Kidney (tissue), 14 donors: ENCODE data around the gene EPHB1. TPM values are rescaled to one million over a fixed set of nuclear protein-coding genes. Genes with fewer than 3 reads are reported as not detected.

Experiments
- DNase-seq, 5 donors: peaks; one replicate each; pipeline ENCODE4 v3.0.0-alpha.2; 2013 to 2020
- FAIRE-seq: peaks from 2 replicates; lab custom pipeline; 2012; peaks lifted over from hg19 to GRCh38; lab: Jason Lieb, UNC
- H3K27ac ChIP-seq, 2 donors: one replicate each; pipeline ENCODE4 v1.7.0; 2013; ENCODE audit warnings: low read depth in 2 of 2, low read length in 2 of 2, inconsistent platforms in 1 of 2
- H3K27me3 ChIP-seq: one replicate; pipeline ENCODE4 v1.7.1; 2013; ENCODE audit warnings: low read length, inconsistent platforms; ENCODE audit not compliant: control insufficient read depth, insufficient read depth
- H3K36me3 ChIP-seq, 3 donors: one replicate each; pipeline versions ENCODE4 v1.7.0 to v1.7.1; 2013; ENCODE audit warnings: low read length in 3 of 3, control low read depth in 1 of 3, inconsistent platforms in 1 of 3; ENCODE audit not compliant: insufficient read depth in 3 of 3, control insufficient read depth in 2 of 3
- H3K4me1 ChIP-seq, 3 donors: one replicate each; pipeline versions ENCODE4 v1.7.0 to v1.7.1; 2013; ENCODE audit warnings: low read length in 3 of 3, inconsistent platforms in 1 of 3, low read depth in 1 of 3; ENCODE audit not compliant: control insufficient read depth in 2 of 3, insufficient read depth in 2 of 3
- H3K4me3 ChIP-seq, 3 donors: one replicate each; pipeline versions ENCODE4 v1.7.0 to v1.8.1; 2013; ENCODE audit warnings: low read length in 3 of 3, control low read depth in 1 of 3, inconsistent platforms in 1 of 3
- H3K9ac ChIP-seq, 3 donors: one replicate each; pipeline versions ENCODE4 v1.7.0 to v1.7.1; 2013; ENCODE audit warnings: low read length in 3 of 3, control low read depth in 1 of 3, inconsistent platforms in 1 of 3
- H3K9me3 ChIP-seq, 3 donors: one replicate each; pipeline versions ENCODE4 v1.7.0 to v1.7.1; 2013; ENCODE audit warnings: low read length in 3 of 3, control low read depth in 1 of 3, inconsistent platforms in 1 of 3; ENCODE audit not compliant: control insufficient read depth in 2 of 3, insufficient read depth in 1 of 3
- intact Hi-C: fragments of 100-400 bp; cut with DNase I; formaldehyde crosslinking; loops from one replicate; pipeline ENCODE4 v1.11.1; 2022
- polyA plus RNA-seq: library from polyadenylated mRNA; stranded (reverse); fragments of 350-450 nt; fragmentation: Illumina TruSeq; extraction: RNeasy Lipid Tissue Mini Kit (QIAGEN cat#74804); gene quantifications from one replicate; pipeline ENCODE4 v1.2.3, GENCODE V29; 2014; ENCODE audit warnings: low read depth, low replicate concordance; ENCODE audit not compliant: insufficient read depth
- total RNA-seq: library from RNA; stranded (reverse); fragmentation: NEBNext Ultra II Directional; extraction: Animal tissue kit (Norgen Biotek cat#: 25700); gene quantifications from one replicate; pipeline ENCODE4 v1.2.1, GENCODE V29; 2021
- TF ChIP-seq, protein P1 (sequence below): IDR thresholded peaks from 3 replicates; pipeline ENCODE4 v1.5.1; 2012; ENCODE audit warnings: mild to moderate bottlenecking, moderate library complexity, borderline replicate concordance; ENCODE audit not compliant: insufficient read depth; ENCODE audit errors: extremely low read depth
- donor health status: control.
- donor health status: control.
- donor health status: control.
- donor health status: control.
- donor health status: control.
- donor health status: DM: yes; HTN: yes; CAD: no.
- donor health status: Normal renal cell carcinoma (clear cell type).

The EPHB1 gene
- total and polyA plus RNA-seq, 2 donors from 2014 or later, result 0.39 to 3.2 TPM

DNA sequence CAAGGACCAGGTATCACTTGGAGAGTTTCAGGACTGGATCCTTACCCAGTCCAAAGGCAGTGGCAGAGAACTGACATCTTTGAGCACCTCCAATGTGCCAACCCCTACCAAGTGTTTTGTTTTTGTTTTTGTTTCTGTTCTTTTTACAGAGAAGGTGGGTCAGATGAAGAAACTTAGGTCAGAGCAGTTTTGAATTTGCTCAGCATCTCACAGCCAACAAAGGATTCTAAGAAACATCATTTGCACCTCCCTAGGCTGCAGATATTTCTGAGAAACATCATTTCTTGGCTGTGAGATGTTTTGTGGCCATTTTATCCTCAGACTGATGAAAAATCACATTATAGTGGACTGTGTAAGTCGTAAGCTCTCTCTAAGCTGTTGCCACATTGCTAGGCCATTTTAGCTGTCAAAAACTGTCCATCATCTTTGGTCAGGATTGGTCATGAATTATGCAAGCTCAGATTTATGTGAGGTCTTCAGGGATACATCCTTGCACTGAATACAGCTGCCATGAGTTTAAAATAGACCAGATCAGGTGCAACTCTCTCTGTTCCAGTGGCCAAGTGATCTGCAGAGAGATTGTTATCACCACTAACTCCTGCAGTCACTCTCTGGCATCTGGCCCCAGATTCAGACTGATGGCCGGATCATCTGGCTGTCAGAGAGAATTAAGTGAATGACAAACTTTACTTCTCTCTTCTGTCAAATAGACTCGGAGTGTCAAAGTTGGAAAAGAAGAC lies 341.5 kb downstream of the EPHB1 start:
- Histone ChIP-seq H3K27ac (no peak overlapping the region), H3K4me1 (no peaks in the 10 kb centered on the region), H3K9me3 (no peaks in the 10 kb centered on the region), H3K9ac (no peak overlapping the region), H3K27me3 (no peaks in the 10 kb centered on the region), H3K4me3 (no peak overlapping the region), H3K36me3 (no peaks in the 10 kb centered on the region)
- DNase-seq (no peak), FAIRE-seq (no peak)
- TF ChIP-seq, protein P1, sequence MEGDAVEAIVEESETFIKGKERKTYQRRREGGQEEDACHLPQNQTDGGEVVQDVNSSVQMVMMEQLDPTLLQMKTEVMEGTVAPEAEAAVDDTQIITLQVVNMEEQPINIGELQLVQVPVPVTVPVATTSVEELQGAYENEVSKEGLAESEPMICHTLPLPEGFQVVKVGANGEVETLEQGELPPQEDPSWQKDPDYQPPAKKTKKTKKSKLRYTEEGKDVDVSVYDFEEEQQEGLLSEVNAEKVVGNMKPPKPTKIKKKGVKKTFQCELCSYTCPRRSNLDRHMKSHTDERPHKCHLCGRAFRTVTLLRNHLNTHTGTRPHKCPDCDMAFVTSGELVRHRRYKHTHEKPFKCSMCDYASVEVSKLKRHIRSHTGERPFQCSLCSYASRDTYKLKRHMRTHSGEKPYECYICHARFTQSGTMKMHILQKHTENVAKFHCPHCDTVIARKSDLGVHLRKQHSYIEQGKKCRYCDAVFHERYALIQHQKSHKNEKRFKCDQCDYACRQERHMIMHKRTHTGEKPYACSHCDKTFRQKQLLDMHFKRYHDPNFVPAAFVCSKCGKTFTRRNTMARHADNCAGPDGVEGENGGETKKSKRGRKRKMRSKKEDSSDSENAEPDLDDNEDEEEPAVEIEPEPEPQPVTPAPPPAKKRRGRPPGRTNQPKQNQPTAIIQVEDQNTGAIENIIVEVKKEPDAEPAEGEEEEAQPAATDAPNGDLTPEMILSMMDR, result no peak
- intact Hi-C loops, result no loop called here

DNA sequence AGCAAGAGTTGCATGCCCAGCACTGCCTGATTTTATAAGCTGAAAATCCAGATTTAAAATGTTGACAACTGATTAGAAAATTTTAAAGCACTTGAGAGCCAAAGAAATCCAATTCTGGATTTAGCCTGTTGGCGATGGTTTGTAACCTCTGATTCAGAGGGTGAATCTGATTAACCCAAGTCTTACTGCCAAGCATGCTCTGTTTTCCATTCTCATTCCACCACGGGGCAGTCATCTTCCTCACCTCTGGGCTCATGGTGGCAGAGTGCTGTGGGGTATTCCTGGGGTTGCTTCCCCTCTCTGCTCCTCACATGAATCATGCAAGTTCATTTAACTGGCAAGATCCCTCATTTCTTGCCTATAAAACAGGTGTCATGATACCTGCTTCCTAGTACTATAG lies 342.2 kb downstream of the EPHB1 start:
- H3K27ac ChIP-seq, result no peak overlapping the region
- no peaks in the 10 kb centered on the region for H3K27me3 ChIP-seq
- no peaks in the 10 kb centered on the region for H3K4me1 ChIP-seq
- FAIRE-seq (no peak), DNase-seq (no peak)
- H3K9ac ChIP-seq, result no peak overlapping the region
- intact Hi-C loops, result no loop called here
- no peaks in the 10 kb centered on the region for H3K9me3 ChIP-seq
- H3K4me3 ChIP-seq, result no peak overlapping the region
- no peaks in the 10 kb centered on the region for H3K36me3 ChIP-seq
- TF ChIP-seq, protein P1, result no peak

DNA sequence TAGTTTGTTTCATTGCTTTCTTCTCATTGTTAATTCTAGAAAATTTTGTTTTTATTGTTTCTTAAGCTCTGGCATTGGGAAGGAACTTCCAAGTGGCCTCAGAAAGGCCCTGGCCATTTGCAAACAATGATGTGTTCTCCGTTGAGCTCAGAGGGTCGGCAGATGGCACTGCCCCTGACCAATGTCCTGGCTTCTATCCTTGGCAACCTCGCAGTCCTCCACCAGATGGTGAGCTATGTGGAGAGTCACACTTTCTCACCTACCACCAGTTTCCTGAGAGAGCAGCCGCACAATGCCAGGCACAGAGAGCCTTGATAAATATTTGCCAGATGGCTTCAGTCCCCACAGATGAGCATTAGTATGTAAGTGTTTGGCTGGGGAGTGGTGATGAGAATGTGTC lies 343.7 kb downstream of the EPHB1 start:
- no peaks in the 10 kb centered on the region for H3K9me3 ChIP-seq
- no peaks in the 10 kb centered on the region for H3K27me3 ChIP-seq
- no peak for DNase-seq
- no peak for FAIRE-seq
- no peak overlapping the region for H3K4me3 ChIP-seq
- intact Hi-C loops, result no loop called here
- no peak overlapping the region for H3K27ac ChIP-seq
- H3K9ac ChIP-seq, result no peak overlapping the region
- H3K4me1 ChIP-seq, result no peaks in the 10 kb centered on the region
- H3K36me3 ChIP-seq, result no peaks in the 10 kb centered on the region
- TF ChIP-seq, protein P1, result no peak
